OCI-LY3 (cell line): Measurements from ENCODE around the gene CRYBG3.

ENCODE experiments used
- EZH2phosphoT487 ChIP-seq: fragments of 200-600 bp; shearing (Covaris generic); IDR thresholded peaks from 2 replicates; pipeline ENCODE4 v1.6.1; 2018; ENCODE audit warnings: antibody characterized with exemption, mixed run types, low read depth
- TF ChIP-seq, protein P1 (sequence below): fragments of 200-600, 300-600 bp; sonication (generic); IDR thresholded peaks from 2 replicates; pipeline ENCODE4 v1.5.1; 2014; ENCODE audit warnings: antibody characterized with exemption, low read length, low read depth

DNA sequence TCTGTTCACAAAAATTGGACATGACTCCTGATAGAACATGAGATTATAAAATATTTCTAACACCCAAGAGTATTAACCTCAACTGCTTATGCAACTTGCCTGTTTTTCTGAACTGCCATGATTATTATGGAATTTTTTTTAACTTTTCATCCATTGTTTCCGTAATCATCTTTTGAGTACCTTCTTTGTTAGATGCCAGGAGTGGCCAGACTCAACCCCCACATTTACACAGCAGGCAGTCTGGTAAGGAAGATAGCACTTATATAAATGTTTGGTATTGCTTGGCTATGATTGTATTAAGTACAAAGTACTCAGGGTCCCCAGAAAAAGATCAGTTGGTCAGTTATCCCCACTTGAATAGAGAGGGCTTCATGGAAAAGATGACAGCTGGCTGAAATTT is 74.3 kb downstream of the CRYBG3 start:
- TF ChIP-seq, protein P1, sequence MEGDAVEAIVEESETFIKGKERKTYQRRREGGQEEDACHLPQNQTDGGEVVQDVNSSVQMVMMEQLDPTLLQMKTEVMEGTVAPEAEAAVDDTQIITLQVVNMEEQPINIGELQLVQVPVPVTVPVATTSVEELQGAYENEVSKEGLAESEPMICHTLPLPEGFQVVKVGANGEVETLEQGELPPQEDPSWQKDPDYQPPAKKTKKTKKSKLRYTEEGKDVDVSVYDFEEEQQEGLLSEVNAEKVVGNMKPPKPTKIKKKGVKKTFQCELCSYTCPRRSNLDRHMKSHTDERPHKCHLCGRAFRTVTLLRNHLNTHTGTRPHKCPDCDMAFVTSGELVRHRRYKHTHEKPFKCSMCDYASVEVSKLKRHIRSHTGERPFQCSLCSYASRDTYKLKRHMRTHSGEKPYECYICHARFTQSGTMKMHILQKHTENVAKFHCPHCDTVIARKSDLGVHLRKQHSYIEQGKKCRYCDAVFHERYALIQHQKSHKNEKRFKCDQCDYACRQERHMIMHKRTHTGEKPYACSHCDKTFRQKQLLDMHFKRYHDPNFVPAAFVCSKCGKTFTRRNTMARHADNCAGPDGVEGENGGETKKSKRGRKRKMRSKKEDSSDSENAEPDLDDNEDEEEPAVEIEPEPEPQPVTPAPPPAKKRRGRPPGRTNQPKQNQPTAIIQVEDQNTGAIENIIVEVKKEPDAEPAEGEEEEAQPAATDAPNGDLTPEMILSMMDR, result no peak
- TF ChIP-seq EZH2phosphoT487, result no peak
